Choroid plexus epithelial cell (primary cell): ENCODE data around the gene CHD5.
"Not testable (repeated sequence)": the region's sequence is repeated elsewhere in the genome, so short reads cannot be mapped to it uniquely, and the experiment has no call there.

ENCODE experiments used
- DNase-seq: peaks from one replicate; pipeline ENCODE4 v3.0.0-alpha.2; 2010; ENCODE audit warnings: low read depth
- H3K4me3 ChIP-seq: 2 replicates; pipeline ENCODE4 v1.5.1; 2011; ENCODE audit warnings: low read depth, mild to moderate bottlenecking, control low read depth, low read length, moderate library complexity
- CTCF ChIP-seq: conservative IDR thresholded peaks from 2 replicates; pipeline ENCODE4 v1.5.1; 2011; ENCODE audit warnings: low read depth, mild to moderate bottlenecking, control low read depth, inconsistent platforms, low read length, moderate library complexity

Gene CHD5

GRCh38 chr1:6077919-6078318 is 102.2 kb downstream of the CHD5 start:
- H3K4me3 ChIP-seq, result no peak overlapping the region
- TF ChIP-seq CTCF, result no peak
- no peak for DNase-seq

GRCh38 chr1:6077506-6077905 is 102.6 kb downstream of the CHD5 start:
- H3K4me3 ChIP-seq, result no peak overlapping the region
- no peak for TF ChIP-seq CTCF
- DNase-seq, result no peak

GRCh38 chr1:6077061-6077460 is 103.1 kb downstream of the CHD5 start:
- H3K4me3 ChIP-seq, DNase-seq: not testable (repeated sequence)

- no peak overlapping the region for H3K4me3 ChIP-seq
- TF ChIP-seq CTCF, result no peak
- DNase-seq, result no peak
These were observed 104.4 kb downstream of the CHD5 start for GRCh38 chr1:6075748-6076147.

- TF ChIP-seq CTCF, result no peak
- DNase-seq, result no peak
- H3K4me3 ChIP-seq, result no peak overlapping the region
These were observed 105.8 kb downstream of the CHD5 start for GRCh38 chr1:6074192-6074901.

- DNase-seq, result no peak
- TF ChIP-seq CTCF, result no peak
- H3K4me3 ChIP-seq, result no peak overlapping the region
These were observed 106.6 kb downstream of the CHD5 start for GRCh38 chr1:6073480-6074053.

- TF ChIP-seq CTCF, result no peak
- DNase-seq, result no peak
These were observed 107.2 kb downstream of the CHD5 start for GRCh38 chr1:6072774-6073479.

More at GRCh38 chr1:6072774-6073479, 107.2 kb downstream of the CHD5 start:
- no peak overlapping the region for H3K4me3 ChIP-seq
